ENCODE data around the gene XRN1. TPM values are rescaled to one million over a fixed set of nuclear protein-coding genes. Genes with fewer than 3 reads are reported as not detected.

The XRN1 gene
- total RNA-seq, 1 donor from 2014 or later, result 47.9 TPM

GRCh38 chr3:142267269-142267668 lies 180.6 kb downstream of the XRN1 start:
- Mint-ChIP-seq H3K4me3 (no peak overlapping the region), H3K36me3 (no peaks in the 10 kb centered on the region), H3K9me3 (peaks cover 5% of the 10 kb centered on the region), H3K4me1 (no peaks in the 10 kb centered on the region), H3K27me3 (ENCODE audit: low read depth) (no peaks in the 10 kb centered on the region), H3K27ac (no peak overlapping the region)
- TF ChIP-seq, protein P1, sequence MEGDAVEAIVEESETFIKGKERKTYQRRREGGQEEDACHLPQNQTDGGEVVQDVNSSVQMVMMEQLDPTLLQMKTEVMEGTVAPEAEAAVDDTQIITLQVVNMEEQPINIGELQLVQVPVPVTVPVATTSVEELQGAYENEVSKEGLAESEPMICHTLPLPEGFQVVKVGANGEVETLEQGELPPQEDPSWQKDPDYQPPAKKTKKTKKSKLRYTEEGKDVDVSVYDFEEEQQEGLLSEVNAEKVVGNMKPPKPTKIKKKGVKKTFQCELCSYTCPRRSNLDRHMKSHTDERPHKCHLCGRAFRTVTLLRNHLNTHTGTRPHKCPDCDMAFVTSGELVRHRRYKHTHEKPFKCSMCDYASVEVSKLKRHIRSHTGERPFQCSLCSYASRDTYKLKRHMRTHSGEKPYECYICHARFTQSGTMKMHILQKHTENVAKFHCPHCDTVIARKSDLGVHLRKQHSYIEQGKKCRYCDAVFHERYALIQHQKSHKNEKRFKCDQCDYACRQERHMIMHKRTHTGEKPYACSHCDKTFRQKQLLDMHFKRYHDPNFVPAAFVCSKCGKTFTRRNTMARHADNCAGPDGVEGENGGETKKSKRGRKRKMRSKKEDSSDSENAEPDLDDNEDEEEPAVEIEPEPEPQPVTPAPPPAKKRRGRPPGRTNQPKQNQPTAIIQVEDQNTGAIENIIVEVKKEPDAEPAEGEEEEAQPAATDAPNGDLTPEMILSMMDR (IDR thresholded peaks at IDR 0.05; ENCODE audit: unreplicated experiment), result no peak
- DNase-seq (ENCODE audit: low spot score in 2 of 2, unreplicated experiment in 2 of 2), result no peak

GRCh38 chr3:142263112-142263511 lies 184.7 kb downstream of the XRN1 start:
- H3K9me3 Mint-ChIP-seq, result peaks cover 5% of the 10 kb centered on the region
- H3K27me3 Mint-ChIP-seq (ENCODE audit: low read depth), result no peaks in the 10 kb centered on the region
- no peak for DNase-seq (ENCODE audit: low spot score in 2 of 2, unreplicated experiment in 2 of 2)
- TF ChIP-seq, protein P1 (IDR thresholded peaks at IDR 0.05; ENCODE audit: unreplicated experiment), result no peak
- no peak overlapping the region for H3K27ac Mint-ChIP-seq
- H3K4me3 Mint-ChIP-seq, result no peak overlapping the region
- H3K36me3 Mint-ChIP-seq, result no peaks in the 10 kb centered on the region
- no peaks in the 10 kb centered on the region for H3K4me1 Mint-ChIP-seq

DNA sequence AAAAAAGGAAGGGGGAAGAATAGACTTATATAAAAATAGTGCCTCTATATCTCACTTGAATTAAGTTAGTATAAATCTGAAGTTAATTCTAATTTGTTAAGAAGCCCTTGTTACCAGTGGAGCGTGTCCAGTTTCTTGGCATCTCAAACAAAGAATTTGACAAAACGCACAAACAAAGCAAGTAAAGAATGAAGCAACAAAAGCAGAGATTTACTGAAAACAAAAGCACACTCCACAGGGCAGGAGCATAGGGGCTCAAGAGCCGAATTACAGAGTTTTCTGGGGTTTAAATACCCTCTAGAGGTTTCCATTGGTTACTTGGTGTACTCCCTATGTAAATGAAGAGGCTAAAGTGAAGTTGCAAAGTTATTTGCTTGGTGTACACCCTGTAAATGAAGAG lies 188.5 kb downstream of the XRN1 start:
- H3K27ac Mint-ChIP-seq, result no peak overlapping the region
- no peak overlapping the region for H3K4me3 Mint-ChIP-seq

GRCh38 chr3:142256712-142257333 lies 191.0 kb downstream of the XRN1 start:
- TF ChIP-seq, protein P1 (IDR thresholded peaks at IDR 0.05; ENCODE audit: unreplicated experiment), result no peak
- peaks cover 4% of the 10 kb centered on the region for H3K27me3 Mint-ChIP-seq (ENCODE audit: low read depth)
- H3K4me3 Mint-ChIP-seq, result no peak overlapping the region
- no peak for DNase-seq (ENCODE audit: low spot score in 2 of 2, unreplicated experiment in 2 of 2)
- no peaks in the 10 kb centered on the region for H3K4me1 Mint-ChIP-seq
- H3K36me3 Mint-ChIP-seq, result peaks cover 3% of the 10 kb centered on the region
- peaks cover 37% of the 10 kb centered on the region for H3K9me3 Mint-ChIP-seq
- no peak overlapping the region for H3K27ac Mint-ChIP-seq

More for the DNA sequence above, 188.5 kb downstream of the XRN1 start:
- H3K36me3 Mint-ChIP-seq, result no peaks in the 10 kb centered on the region
- H3K9me3 Mint-ChIP-seq, result peaks cover 12% of the 10 kb centered on the region
- H3K27me3 Mint-ChIP-seq (ENCODE audit: low read depth), result peaks cover 4% of the 10 kb centered on the region
- TF ChIP-seq, protein P1 (IDR thresholded peaks at IDR 0.05; ENCODE audit: unreplicated experiment), result no peak
- DNase-seq (ENCODE audit: low spot score in 2 of 2, unreplicated experiment in 2 of 2), result no peak
- no peaks in the 10 kb centered on the region for H3K4me1 Mint-ChIP-seq

Other genes with a start within 250 kb of the XRN1 start
- 26.8 to 30.3 TPM (median 29.0 TPM) in 3 replicates for gene GK5, start 222.5 kb downstream of the XRN1 start, total RNA-seq
- 23.6 to 27.9 TPM (median 25.5 TPM) in 3 replicates for gene ATR, start 130.7 kb upstream of the XRN1 start, total RNA-seq
- 7.2 to 7.5 TPM (median 7.3 TPM) in 3 replicates for gene PLS1, start 148.4 kb upstream of the XRN1 start, total RNA-seq